ENCODE results near the gene KRTAP5-5.
"Not testable (repeated sequence)": the region's sequence is repeated elsewhere in the genome, so short reads cannot be mapped to it uniquely, and the experiment has no call there.

Gene KRTAP5-5

GRCh38 chr11:1629326-1630185, at the start of gene KRTAP5-5:
Gene KRTAP5-5 (plus strand): TSS chr11:1629775. CDS start chr11:1629841, 66 bp downstream.
- Histone ChIP-seq H3K27me3 (ENCODE audit: insufficient read depth, low read length, poor library complexity, severe bottlenecking) (no peaks in the 10 kb centered on the region), H2AFZ (ENCODE audit: low read length) (no peak within 1 kb of the TSS), H3K36me3 (ENCODE audit: insufficient read depth, low read length) (no peaks in the 10 kb centered on the region), H3K4me2 (ENCODE audit: low read depth, low read length, poor library complexity, severe bottlenecking) (no peak within 1 kb of the TSS), H3K9me2 (replicated peaks; ENCODE audit: low read depth, low read length) (no peaks in the 10 kb centered on the region), H3K79me2 (ENCODE audit: insufficient read depth, low read length) (no peaks in the 10 kb centered on the region), H4K20me1 (ENCODE audit: insufficient read depth, low read length, poor library complexity, severe bottlenecking) (no peaks in the 10 kb centered on the region), H3F3A (ENCODE audit: low read depth) (no peaks in the 10 kb centered on the region), H3K9me3 (ENCODE audit: insufficient read depth, low read depth, low read length) (no peaks in the 10 kb centered on the region), H3K4me1 (ENCODE audit: insufficient read depth, low read length, poor library complexity, severe bottlenecking) (no peaks in the 10 kb centered on the region), H3K4me3 (ENCODE audit: low read length, poor library complexity, severe bottlenecking) (no peak within 1 kb of the TSS), H3K9ac (ENCODE audit: low read depth, low read length, poor library complexity, severe bottlenecking) (no peak within 1 kb of the TSS)
- TF ChIP-seq CTCF (conservative IDR thresholded peaks at IDR 0.05; ENCODE audit: low read length) (no peak), EZH2phosphoT487 (IDR thresholded peaks at IDR 0.05; ENCODE audit: borderline replicate concordance) (no peak)

GRCh38 chr11:1581976-1582375, 47.6 kb upstream of the KRTAP5-5 start:
- H2AFZ ChIP-seq (ENCODE audit: low read length), result no peak overlapping the region
- no peaks in the 10 kb centered on the region for H3K27me3 ChIP-seq (ENCODE audit: insufficient read depth, low read length, poor library complexity, severe bottlenecking)
- no peak overlapping the region for H3K4me2 ChIP-seq (ENCODE audit: low read depth, low read length, poor library complexity, severe bottlenecking)
- H3K9ac ChIP-seq (ENCODE audit: low read depth, low read length, poor library complexity, severe bottlenecking), result no peak overlapping the region
- no peaks in the 10 kb centered on the region for H3K9me2 ChIP-seq (replicated peaks; ENCODE audit: low read depth, low read length)
- H3K9me3 ChIP-seq (ENCODE audit: insufficient read depth, low read depth, low read length), result peaks cover 5% of the 10 kb centered on the region; the same call in 1 of the 2 replicates
- H3K79me2 ChIP-seq (ENCODE audit: insufficient read depth, low read length), result no peaks in the 10 kb centered on the region
- no peaks in the 10 kb centered on the region for H4K20me1 ChIP-seq (ENCODE audit: insufficient read depth, low read length, poor library complexity, severe bottlenecking)
- H3F3A ChIP-seq (ENCODE audit: low read depth), result no peaks in the 10 kb centered on the region
- TF ChIP-seq EZH2phosphoT487 (IDR thresholded peaks at IDR 0.05; ENCODE audit: borderline replicate concordance) (no peak), CTCF (conservative IDR thresholded peaks at IDR 0.05; ENCODE audit: low read length) (no peak)
- H3K4me3 ChIP-seq (ENCODE audit: low read length, poor library complexity, severe bottlenecking), result no peak overlapping the region
- no peaks in the 10 kb centered on the region for H3K4me1 ChIP-seq (ENCODE audit: insufficient read depth, low read length, poor library complexity, severe bottlenecking)
- no peaks in the 10 kb centered on the region for H3K36me3 ChIP-seq (ENCODE audit: insufficient read depth, low read length)

- not testable (repeated sequence) for H3K36me3 ChIP-seq (ENCODE audit: insufficient read depth, low read length); H3K4me2 ChIP-seq (ENCODE audit: low read depth, low read length, poor library complexity, severe bottlenecking); H3K27me3 ChIP-seq (ENCODE audit: insufficient read depth, low read length, poor library complexity, severe bottlenecking); H3K9me2 ChIP-seq (replicated peaks; ENCODE audit: low read depth, low read length); H3K79me2 ChIP-seq (ENCODE audit: insufficient read depth, low read length); H4K20me1 ChIP-seq (ENCODE audit: insufficient read depth, low read length, poor library complexity, severe bottlenecking); H3K9me3 ChIP-seq (ENCODE audit: insufficient read depth, low read depth, low read length); H3F3A ChIP-seq (ENCODE audit: low read depth); H3K4me1 ChIP-seq (ENCODE audit: insufficient read depth, low read length, poor library complexity, severe bottlenecking); H3K4me3 ChIP-seq (ENCODE audit: low read length, poor library complexity, severe bottlenecking); H2AFZ ChIP-seq (ENCODE audit: low read length); H3K9ac ChIP-seq (ENCODE audit: low read depth, low read length, poor library complexity, severe bottlenecking)
These were observed 46.7 kb upstream of the KRTAP5-5 start for GRCh38 chr11:1582909-1583308.

GRCh38 chr11:1584661-1585370, 44.8 kb upstream of the KRTAP5-5 start, which contains the start of gene KRTAP5-1:
Gene KRTAP5-1 (minus strand): TSS chr11:1585283. CDS start chr11:1585249, 34 bp downstream.
- not testable (repeated sequence) for H3K4me1 ChIP-seq (ENCODE audit: insufficient read depth, low read length, poor library complexity, severe bottlenecking); H3K9me2 ChIP-seq (replicated peaks; ENCODE audit: low read depth, low read length); H3K9ac ChIP-seq (ENCODE audit: low read depth, low read length, poor library complexity, severe bottlenecking); H3K9me3 ChIP-seq (ENCODE audit: insufficient read depth, low read depth, low read length); H3K4me2 ChIP-seq (ENCODE audit: low read depth, low read length, poor library complexity, severe bottlenecking); H3K79me2 ChIP-seq (ENCODE audit: insufficient read depth, low read length); H3K4me3 ChIP-seq (ENCODE audit: low read length, poor library complexity, severe bottlenecking); H2AFZ ChIP-seq (ENCODE audit: low read length); H3K27me3 ChIP-seq (ENCODE audit: insufficient read depth, low read length, poor library complexity, severe bottlenecking); H3K36me3 ChIP-seq (ENCODE audit: insufficient read depth, low read length); H4K20me1 ChIP-seq (ENCODE audit: insufficient read depth, low read length, poor library complexity, severe bottlenecking); H3F3A ChIP-seq (ENCODE audit: low read depth)

Data from Loucy (cell line).